ENCODE measurements around the gene TBX3. TPM values are rescaled to one million over a fixed set of nuclear protein-coding genes. Genes with fewer than 3 reads are reported as not detected.
A peak's percentile ranks its signal among the peaks of the same experiment; 100 is the strongest.
"Not testable (repeated sequence)": the region's sequence is repeated elsewhere in the genome, so short reads cannot be mapped to it uniquely, and the experiment has no call there.

TBX3 gene
- total RNA-seq: 100 to 1,000 TPM in 1 of 3 donors, 10 to 100 TPM in 2; 21.3 to 115 (median 78.3) TPM

DNA sequence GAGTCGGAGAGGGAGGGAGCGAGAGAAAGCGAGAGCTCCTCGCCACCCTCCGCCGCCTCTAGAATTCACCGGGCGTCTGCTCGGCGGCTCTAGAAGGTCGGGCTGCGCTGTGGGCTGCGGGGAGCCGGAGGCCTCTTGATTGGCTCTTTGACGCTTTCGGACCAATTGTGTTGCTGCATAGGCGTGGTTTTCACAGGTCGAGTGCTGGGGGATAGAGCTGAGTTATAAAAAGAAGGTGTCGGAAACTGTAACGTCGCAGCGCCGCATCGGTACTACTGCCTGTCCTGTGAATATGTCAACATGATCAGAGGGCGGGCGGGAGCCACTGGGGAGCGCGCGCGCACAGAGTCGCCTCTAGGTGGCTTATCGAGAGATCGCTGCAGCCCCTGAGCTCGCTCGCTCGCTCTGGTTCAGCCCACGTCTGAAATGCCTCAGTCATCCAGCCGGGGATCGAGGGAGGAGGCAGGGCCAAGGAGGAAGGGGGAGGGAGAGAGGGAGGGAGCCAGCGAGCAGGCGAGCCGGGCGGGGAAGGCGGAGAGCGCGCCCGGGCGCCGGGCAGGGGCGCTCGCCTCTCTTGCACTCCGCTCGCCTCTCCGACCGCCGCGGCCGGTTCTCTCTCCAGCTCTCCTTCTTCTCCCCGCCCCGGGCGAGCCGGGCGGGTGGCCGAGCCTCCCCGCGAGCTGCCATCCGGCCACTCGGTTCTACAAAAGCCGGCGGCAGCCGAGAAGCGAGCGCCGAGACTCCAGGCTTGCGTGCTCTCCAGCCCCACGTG, at the start of gene TBX3:
Gene TBX3, minus strand, starts transcription at position 78 of the 772 bp plus-strand sequence. CDS start 975 bp downstream, outside the sequence.
- Histone ChIP-seq H3K27ac (peak within 1 kb of the TSS; percentile 93 to 96), H3K4me1 (no peaks in the 10 kb centered on the region), H3K9me3 (no peaks in the 10 kb centered on the region), H3K36me3 (no peaks in the 10 kb centered on the region), H3K4me3 (peak within 1 kb of the TSS; percentile 63 to 84 (median 73)), H3K27me3 (peaks cover 0 to 12% of the 10 kb centered on the region in 2 donors)
- TF ChIP-seq POLR2A (IDR thresholded peaks at IDR 0.05) (peak; percentile 87), POLR2AphosphoS5 (IDR thresholded peaks at IDR 0.05) (peak; percentile 86 to 96 (median 92))
- TF ChIP-seq, protein P1, sequence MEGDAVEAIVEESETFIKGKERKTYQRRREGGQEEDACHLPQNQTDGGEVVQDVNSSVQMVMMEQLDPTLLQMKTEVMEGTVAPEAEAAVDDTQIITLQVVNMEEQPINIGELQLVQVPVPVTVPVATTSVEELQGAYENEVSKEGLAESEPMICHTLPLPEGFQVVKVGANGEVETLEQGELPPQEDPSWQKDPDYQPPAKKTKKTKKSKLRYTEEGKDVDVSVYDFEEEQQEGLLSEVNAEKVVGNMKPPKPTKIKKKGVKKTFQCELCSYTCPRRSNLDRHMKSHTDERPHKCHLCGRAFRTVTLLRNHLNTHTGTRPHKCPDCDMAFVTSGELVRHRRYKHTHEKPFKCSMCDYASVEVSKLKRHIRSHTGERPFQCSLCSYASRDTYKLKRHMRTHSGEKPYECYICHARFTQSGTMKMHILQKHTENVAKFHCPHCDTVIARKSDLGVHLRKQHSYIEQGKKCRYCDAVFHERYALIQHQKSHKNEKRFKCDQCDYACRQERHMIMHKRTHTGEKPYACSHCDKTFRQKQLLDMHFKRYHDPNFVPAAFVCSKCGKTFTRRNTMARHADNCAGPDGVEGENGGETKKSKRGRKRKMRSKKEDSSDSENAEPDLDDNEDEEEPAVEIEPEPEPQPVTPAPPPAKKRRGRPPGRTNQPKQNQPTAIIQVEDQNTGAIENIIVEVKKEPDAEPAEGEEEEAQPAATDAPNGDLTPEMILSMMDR (IDR thresholded peaks at IDR 0.05): peak; percentile 33 to 75 (median 57)
- DNase-seq (ENCODE audit: low spot score in 2 of 2): peak; percentile 97 to 98
- intact Hi-C loops (cut with DNase I; ENCODE audit: low total_unique reads): no loop called here

DNA sequence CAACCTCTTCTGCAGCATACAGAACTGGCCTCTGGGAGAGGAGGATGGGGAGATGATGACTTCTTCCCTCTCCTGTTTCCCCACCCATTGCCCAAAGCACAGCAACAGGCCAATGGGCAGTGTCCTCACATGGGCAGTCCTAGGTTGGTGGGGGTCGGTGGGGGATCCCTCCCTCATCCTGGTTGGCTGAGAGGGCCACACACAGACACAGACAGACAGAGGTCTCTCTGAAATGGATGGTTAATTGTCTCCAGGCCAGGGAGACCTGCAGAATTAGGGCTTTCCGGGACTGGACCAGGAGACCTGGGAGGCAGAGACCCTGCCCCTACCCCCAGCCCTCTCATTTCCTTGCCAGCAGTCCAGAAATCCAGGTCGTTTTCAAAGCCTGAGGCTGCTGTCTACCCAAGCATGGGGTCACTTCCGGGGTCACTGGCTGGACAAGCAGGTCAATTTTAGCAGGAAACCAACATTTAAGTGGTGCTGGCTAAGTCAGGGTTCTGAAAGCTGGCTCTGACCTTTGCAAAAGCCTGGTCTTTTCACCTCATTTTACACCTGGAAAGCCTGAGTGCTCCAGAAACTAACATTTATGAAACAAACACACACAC, 48.6 kb upstream of the TBX3 start:
- H3K27me3 ChIP-seq: no peaks in the 10 kb centered on the region
- intact Hi-C loops (cut with DNase I; ENCODE audit: low total_unique reads): no loop called here
- TF ChIP-seq POLR2A (IDR thresholded peaks at IDR 0.05) (no peak), POLR2AphosphoS5 (IDR thresholded peaks at IDR 0.05) (no peak)
- TF ChIP-seq, protein P1 (IDR thresholded peaks at IDR 0.05): no peak
- no peak overlapping the region for H3K4me3 ChIP-seq
- H3K4me1 ChIP-seq: no peaks in the 10 kb centered on the region
- no peak overlapping the region for H3K27ac ChIP-seq
- DNase-seq (ENCODE audit: low spot score in 2 of 2): no peak
- no peaks in the 10 kb centered on the region for H3K9me3 ChIP-seq
- H3K36me3 ChIP-seq: no peaks in the 10 kb centered on the region

DNA sequence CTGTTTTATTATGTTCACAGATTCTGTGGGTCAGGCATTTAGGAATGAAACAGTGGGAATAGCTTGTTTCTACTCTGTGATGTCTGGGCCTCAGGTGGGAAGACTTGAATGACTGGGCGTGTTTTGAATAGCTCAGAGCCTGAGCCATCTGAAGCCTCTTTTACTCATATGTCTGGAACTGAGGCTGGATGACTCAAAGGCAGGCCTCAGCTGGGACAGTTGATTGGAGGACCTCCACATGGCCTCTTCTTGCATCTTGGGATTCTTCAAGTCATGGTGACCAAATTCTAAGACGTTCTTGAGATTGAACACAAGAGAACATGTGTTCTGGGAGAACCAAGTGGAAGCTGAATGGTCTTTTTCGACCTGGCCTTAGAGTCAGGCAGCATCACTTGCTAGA, 45.8 kb upstream of the TBX3 start:
- H3K9me3 ChIP-seq: no peaks in the 10 kb centered on the region
- H3K4me1 ChIP-seq: no peaks in the 10 kb centered on the region
- DNase-seq (ENCODE audit: low spot score in 2 of 2): no peak
- H3K27me3 ChIP-seq: no peaks in the 10 kb centered on the region
- TF ChIP-seq POLR2AphosphoS5 (IDR thresholded peaks at IDR 0.05): no peak
- TF ChIP-seq, protein P1 (IDR thresholded peaks at IDR 0.05): no peak
- no peak for TF ChIP-seq POLR2A (IDR thresholded peaks at IDR 0.05)
- H3K27ac ChIP-seq: no peak overlapping the region
- intact Hi-C loops (cut with DNase I; ENCODE audit: low total_unique reads): no loop called here
- no peaks in the 10 kb centered on the region for H3K36me3 ChIP-seq
- H3K4me3 ChIP-seq: no peak overlapping the region

DNA sequence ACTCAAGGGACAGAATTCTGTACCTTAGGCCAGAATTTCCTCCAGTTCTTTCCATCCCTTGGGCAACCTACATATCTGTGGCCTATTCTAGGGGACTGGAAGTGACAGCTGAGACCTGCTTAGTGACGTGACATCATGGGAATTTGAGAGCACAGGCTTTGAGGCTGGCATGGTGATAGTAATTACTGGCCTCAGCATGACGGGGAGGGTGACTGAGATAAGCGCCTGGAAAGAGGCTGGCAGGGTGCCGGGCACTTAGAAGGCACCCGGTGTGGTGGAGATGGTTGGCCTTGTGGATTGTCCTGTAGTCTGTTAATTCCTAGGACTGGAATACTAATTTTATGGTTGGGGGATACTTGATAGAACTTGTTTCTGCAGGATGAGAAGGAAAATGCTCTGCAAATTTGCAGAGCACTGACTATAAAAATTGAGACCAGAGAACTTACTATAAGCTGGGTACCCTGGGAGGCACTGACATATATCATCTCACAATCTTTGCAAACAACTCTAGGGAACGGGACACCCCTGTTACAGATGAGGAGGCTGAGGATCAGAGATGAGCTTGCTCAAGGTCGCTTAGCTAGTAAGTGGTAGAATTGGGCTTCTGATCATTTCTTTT, 42.2 kb upstream of the TBX3 start:
- no peaks in the 10 kb centered on the region for H3K36me3 ChIP-seq
- no peak for DNase-seq (ENCODE audit: low spot score in 2 of 2)
- no peak overlapping the region for H3K27ac ChIP-seq
- TF ChIP-seq POLR2AphosphoS5 (IDR thresholded peaks at IDR 0.05): no peak
- TF ChIP-seq, protein P1 (IDR thresholded peaks at IDR 0.05): no peak
- no peak for TF ChIP-seq POLR2A (IDR thresholded peaks at IDR 0.05)
- H3K4me3 ChIP-seq: no peak overlapping the region
- no peaks in the 10 kb centered on the region for H3K4me1 ChIP-seq
- intact Hi-C loops (cut with DNase I; ENCODE audit: low total_unique reads): no loop called here
- no peaks in the 10 kb centered on the region for H3K9me3 ChIP-seq
- no peaks in the 10 kb centered on the region for H3K27me3 ChIP-seq

DNA sequence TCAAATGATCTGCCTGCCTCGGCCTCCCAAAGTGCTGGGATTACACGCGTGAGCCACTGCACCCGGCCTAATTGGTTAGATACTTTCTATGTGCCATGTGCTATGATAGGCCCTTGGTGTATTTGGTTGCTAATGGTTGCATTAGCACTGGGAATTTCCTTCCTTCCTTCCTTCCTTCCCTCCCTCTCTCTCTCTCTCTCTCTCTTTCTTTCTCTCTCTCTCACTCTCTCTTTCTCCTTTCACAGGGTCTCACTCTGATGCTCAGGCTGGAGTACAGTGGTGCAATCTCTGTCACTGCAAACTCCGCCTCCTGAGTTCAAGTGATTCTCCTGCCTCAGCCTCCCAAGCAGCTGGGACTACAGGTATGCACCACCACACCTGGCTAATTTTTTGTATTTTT, 38.2 kb upstream of the TBX3 start:
- intact Hi-C loops (cut with DNase I; ENCODE audit: low total_unique reads); H3K27me3 ChIP-seq; DNase-seq (ENCODE audit: low spot score in 2 of 2); H3K4me1 ChIP-seq; H3K9me3 ChIP-seq; H3K36me3 ChIP-seq; H3K4me3 ChIP-seq; H3K27ac ChIP-seq: not testable (repeated sequence)
